ENCODE results near the gene OAS1. TPM values are rescaled to one million over a fixed set of nuclear protein-coding genes. Genes with fewer than 3 reads are reported as not detected.
A peak's percentile ranks its signal among the peaks of the same experiment; 100 is the strongest.
"Not testable (repeated sequence)": the region's sequence is repeated elsewhere in the genome, so short reads cannot be mapped to it uniquely, and the experiment has no call there.

Gene OAS1
- total RNA-seq, 1 donor from 2014 or later, result 19.1 TPM

DNA sequence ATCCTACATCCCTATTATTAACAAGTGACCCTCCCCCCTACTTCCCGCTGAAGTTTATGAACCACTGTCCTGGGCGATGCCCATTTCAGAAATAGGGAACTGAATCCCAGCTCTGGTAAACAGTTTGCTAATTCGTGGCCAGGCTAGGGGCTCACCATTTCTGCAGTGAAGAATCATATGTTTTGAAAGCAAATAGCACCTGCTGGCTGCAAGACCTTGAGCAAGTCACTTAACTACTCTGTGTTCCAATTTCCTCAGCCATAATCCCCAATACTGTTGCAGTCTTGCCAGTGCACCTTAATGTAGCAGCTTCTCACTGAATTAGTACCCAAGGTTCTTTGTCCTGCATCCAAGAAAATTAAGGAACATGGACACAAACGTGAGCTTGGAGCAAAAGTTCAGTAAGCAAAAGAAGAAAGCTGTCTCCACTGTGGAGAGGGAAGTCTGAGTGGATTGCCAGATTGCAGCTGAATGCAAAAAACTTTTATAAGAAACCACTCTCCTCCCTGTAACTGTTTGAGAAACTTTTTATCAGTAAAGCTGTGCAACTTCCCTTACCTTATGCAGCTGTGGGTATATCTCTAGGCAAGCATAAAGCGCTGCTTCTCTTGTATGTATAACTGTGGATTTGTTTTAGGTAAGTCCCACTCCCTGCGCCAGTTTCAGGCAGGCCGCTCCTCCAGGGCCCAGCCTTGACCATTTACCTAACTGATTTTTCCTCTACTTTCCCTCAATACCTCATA, 824 bp downstream of the OAS1 start:
- Mint-ChIP-seq H3K27ac (peak overlapping the region; percentile 88), H3K27me3 (peaks cover 3% of the 10 kb centered on the region)

DNA sequence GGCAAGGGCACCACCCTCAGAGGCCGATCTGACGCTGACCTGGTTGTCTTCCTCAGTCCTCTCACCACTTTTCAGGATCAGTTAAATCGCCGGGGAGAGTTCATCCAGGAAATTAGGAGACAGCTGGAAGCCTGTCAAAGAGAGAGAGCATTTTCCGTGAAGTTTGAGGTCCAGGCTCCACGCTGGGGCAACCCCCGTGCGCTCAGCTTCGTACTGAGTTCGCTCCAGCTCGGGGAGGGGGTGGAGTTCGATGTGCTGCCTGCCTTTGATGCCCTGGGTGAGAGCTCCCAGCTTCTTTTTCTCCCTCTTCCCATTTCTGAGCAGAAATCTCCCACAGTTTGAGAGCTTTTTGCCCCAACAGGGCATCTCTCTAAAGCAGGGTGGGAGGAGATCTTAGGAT, 1.8 kb downstream of the OAS1 start:
- peak; percentile 39 for DNase-seq (ENCODE audit: extremely low spot score, unreplicated experiment)
- peak overlapping the region; percentile 89 for H3K4me3 Mint-ChIP-seq

More for the DNA sequence above, 824 bp downstream of the OAS1 start:
- peak; percentile 18 for DNase-seq (ENCODE audit: extremely low spot score, unreplicated experiment)
- no peaks in the 10 kb centered on the region for H3K9me3 Mint-ChIP-seq
- TF ChIP-seq CTCF (conservative IDR thresholded peaks at IDR 0.05), result no peak
- H3K4me1 Mint-ChIP-seq (ENCODE audit: unreplicated experiment), result peaks cover 12% of the 10 kb centered on the region
- H3K4me3 Mint-ChIP-seq, result peak overlapping the region; percentile 89
- H3K36me3 Mint-ChIP-seq, result no peaks in the 10 kb centered on the region

DNA sequence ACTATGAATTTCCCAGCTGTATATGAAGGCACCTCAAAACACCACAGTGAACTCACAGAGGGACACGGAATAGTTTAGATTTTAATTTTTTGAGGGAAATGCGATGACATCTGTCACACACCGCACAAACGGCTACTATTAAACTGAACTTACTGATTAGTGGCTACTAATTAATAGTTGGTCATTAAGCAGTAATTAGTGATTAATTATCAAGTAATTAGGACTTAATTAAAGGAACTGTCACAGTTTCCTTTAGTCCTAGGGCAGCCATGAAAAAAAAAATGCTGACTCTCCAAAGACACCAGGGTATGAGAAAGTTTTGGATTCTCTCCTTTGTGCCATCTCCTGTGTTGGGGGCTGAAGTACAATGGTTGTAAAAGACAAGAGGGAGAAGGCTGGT, 2.9 kb downstream of the OAS1 start:
- Mint-ChIP-seq H3K4me1 (ENCODE audit: unreplicated experiment) (peaks cover 12% of the 10 kb centered on the region), H3K27ac (no peak overlapping the region)

More for the DNA sequence above, 1.8 kb downstream of the OAS1 start:
- peaks cover 3% of the 10 kb centered on the region for H3K27me3 Mint-ChIP-seq
- no peaks in the 10 kb centered on the region for H3K36me3 Mint-ChIP-seq
- H3K27ac Mint-ChIP-seq, result no peak overlapping the region
- peaks cover 12% of the 10 kb centered on the region for H3K4me1 Mint-ChIP-seq (ENCODE audit: unreplicated experiment)
- no peak for TF ChIP-seq CTCF (conservative IDR thresholded peaks at IDR 0.05)
- H3K9me3 Mint-ChIP-seq, result peaks cover 10% of the 10 kb centered on the region

GRCh38 chr12:112913038-112913688, 6.4 kb downstream of the OAS1 start:
- TF ChIP-seq CTCF (conservative IDR thresholded peaks at IDR 0.05), result no peak
- H3K4me3 Mint-ChIP-seq, result no peak overlapping the region
- peaks cover 3% of the 10 kb centered on the region for H3K27me3 Mint-ChIP-seq
- DNase-seq (ENCODE audit: extremely low spot score, unreplicated experiment), result no peak
- no peaks in the 10 kb centered on the region for H3K4me1 Mint-ChIP-seq (ENCODE audit: unreplicated experiment)
- no peaks in the 10 kb centered on the region for H3K36me3 Mint-ChIP-seq
- no peak overlapping the region for H3K27ac Mint-ChIP-seq
- H3K9me3 Mint-ChIP-seq, result peaks cover 21% of the 10 kb centered on the region

More for the DNA sequence above, 2.9 kb downstream of the OAS1 start:
- Mint-ChIP-seq H3K36me3 (no peaks in the 10 kb centered on the region), H3K4me3 (no peak overlapping the region), H3K27me3 (peaks cover 3% of the 10 kb centered on the region), H3K9me3 (peaks cover 10% of the 10 kb centered on the region)
- TF ChIP-seq CTCF (conservative IDR thresholded peaks at IDR 0.05), result no peak
- no peak for DNase-seq (ENCODE audit: extremely low spot score, unreplicated experiment)

GRCh38 chr12:112913888-112914287, 7.1 kb downstream of the OAS1 start:
- not testable (repeated sequence) for H3K4me1 Mint-ChIP-seq (ENCODE audit: unreplicated experiment); DNase-seq (ENCODE audit: extremely low spot score, unreplicated experiment); H3K27me3 Mint-ChIP-seq; H3K36me3 Mint-ChIP-seq; H3K27ac Mint-ChIP-seq; H3K4me3 Mint-ChIP-seq
- H3K9me3 Mint-ChIP-seq, result peaks cover 21% of the 10 kb centered on the region

- Mint-ChIP-seq H3K4me1 (ENCODE audit: unreplicated experiment) (no peaks in the 10 kb centered on the region), H3K27ac (no peak overlapping the region), H3K36me3 (no peaks in the 10 kb centered on the region), H3K4me3 (no peak overlapping the region), H3K27me3 (peaks cover 4% of the 10 kb centered on the region), H3K9me3 (peaks cover 21% of the 10 kb centered on the region)
- no peak for TF ChIP-seq CTCF (conservative IDR thresholded peaks at IDR 0.05)
- DNase-seq (ENCODE audit: extremely low spot score, unreplicated experiment), result no peak
Observed at GRCh38 chr12:112916270-112916669, 9.5 kb downstream of the OAS1 start.

Data from type B pancreatic cell (in vitro differentiated cells).